AG10803 (cell line): ENCODE results near the gene STIM2.

ENCODE experiments used
- DNase-seq: peaks from one replicate; pipeline ENCODE4 v3.0.0; 2010; ENCODE audit warnings: low read depth
- H3K4me3 ChIP-seq: 2 replicates; pipeline ENCODE4 v1.5.1; 2011; ENCODE audit warnings: mild to moderate bottlenecking, low read length, control low read depth
- CTCF ChIP-seq: conservative IDR thresholded peaks from 2 replicates; pipeline ENCODE4 v1.5.1; 2011; ENCODE audit warnings: mild to moderate bottlenecking, low read length, control low read depth, inconsistent platforms

Gene STIM2

GRCh38 chr4:27057662-27058061, 197.0 kb downstream of the STIM2 start:
- no peak for DNase-seq
- no peak overlapping the region for H3K4me3 ChIP-seq
- TF ChIP-seq CTCF, result no peak

GRCh38 chr4:27058819-27059406, 198.3 kb downstream of the STIM2 start:
- no peak for DNase-seq
- no peak overlapping the region for H3K4me3 ChIP-seq
- TF ChIP-seq CTCF, result no peak

GRCh38 chr4:27059446-27059845, 198.8 kb downstream of the STIM2 start:
- H3K4me3 ChIP-seq, result no peak overlapping the region
- no peak for DNase-seq

GRCh38 chr4:27062256-27062655, 201.6 kb downstream of the STIM2 start:
- H3K4me3 ChIP-seq, result no peak overlapping the region
- no peak for TF ChIP-seq CTCF
- no peak for DNase-seq

More at GRCh38 chr4:27059446-27059845, 198.8 kb downstream of the STIM2 start:
- no peak for TF ChIP-seq CTCF

- H3K4me3 ChIP-seq, result no peak overlapping the region
- TF ChIP-seq CTCF, result no peak
- DNase-seq, result no peak
Measured at GRCh38 chr4:27066591-27066990, 205.9 kb downstream of the STIM2 start.

- no peak for TF ChIP-seq CTCF
- DNase-seq, result no peak
- H3K4me3 ChIP-seq, result no peak overlapping the region
Measured at GRCh38 chr4:27068151-27068867, 207.7 kb downstream of the STIM2 start.
